Muscle of arm (tissue), 12 donors: ENCODE data around the gene RAB19. TPM values are rescaled to one million over a fixed set of nuclear protein-coding genes. Genes with fewer than 3 reads are reported as not detected.
"Not testable (repeated sequence)": the region's sequence is repeated elsewhere in the genome, so short reads cannot be mapped to it uniquely, and the experiment has no call there.

ENCODE experiments used
- DNase-seq: peaks from one replicate; pipeline ENCODE4 v3.0.0-alpha.2; 2013
- polyA plus RNA-seq, 12 donors: library from polyadenylated mRNA; unstranded; fragments of 120-200 nt; gene quantifications; one replicate each; pipeline ENCODE4 v1.2.1, GENCODE V29; 2013; ENCODE audit not compliant: insufficient read length in 12 of 12

RAB19 gene
- polyA plus RNA-seq, 12 donors = 0.23 TPM; not detected in 11

DNA sequence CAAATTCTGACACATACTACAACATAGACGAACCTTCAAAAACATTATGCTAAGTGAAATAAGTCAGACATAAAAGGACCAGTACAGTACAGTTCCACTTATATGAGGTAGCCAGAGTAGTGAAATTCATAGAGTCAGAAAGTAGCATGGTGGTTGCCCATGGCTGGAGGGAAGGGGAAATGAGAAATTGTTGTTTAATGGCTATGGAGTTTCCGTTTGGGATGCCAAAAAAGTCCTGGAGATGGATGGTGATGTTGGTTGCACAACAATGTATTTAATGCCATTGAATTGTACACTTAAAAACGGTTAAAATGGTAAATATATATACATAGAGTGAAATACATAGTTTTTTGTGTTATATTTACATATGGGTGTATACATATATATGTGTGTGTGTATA is 3.5 kb upstream of the RAB19 start:
- DNase-seq = no peak

DNA sequence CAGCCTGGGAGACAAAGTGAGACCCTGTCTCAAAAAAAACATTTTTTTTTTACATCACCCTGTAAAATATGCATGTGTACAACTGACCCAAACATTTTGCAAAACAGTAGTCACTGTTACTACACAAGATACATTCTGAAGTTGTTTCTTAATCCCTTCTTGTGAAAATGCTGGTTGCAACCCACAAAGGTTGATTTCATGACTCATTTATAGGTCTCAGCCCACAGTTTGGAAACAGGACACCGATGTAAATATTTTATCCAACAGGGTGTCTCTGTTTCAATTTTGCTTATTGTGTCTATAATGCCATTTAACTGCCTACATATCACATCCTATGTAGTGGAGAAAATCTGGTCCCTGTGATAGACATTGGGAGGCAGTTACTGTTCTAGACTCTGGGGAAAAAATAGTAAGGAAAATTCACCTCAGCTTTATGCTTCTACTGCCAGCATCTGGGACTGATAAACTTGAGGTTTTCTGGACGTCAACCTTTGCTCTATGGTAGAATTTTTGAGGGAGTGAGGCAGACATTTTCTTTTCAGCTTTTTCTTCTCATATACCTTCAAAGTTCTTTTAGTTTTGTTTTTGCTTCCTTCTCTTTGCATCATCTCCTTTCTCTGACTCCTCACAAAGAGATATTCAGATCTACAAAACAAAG is 1.6 kb upstream of the RAB19 start:
- DNase-seq = no peak

DNA sequence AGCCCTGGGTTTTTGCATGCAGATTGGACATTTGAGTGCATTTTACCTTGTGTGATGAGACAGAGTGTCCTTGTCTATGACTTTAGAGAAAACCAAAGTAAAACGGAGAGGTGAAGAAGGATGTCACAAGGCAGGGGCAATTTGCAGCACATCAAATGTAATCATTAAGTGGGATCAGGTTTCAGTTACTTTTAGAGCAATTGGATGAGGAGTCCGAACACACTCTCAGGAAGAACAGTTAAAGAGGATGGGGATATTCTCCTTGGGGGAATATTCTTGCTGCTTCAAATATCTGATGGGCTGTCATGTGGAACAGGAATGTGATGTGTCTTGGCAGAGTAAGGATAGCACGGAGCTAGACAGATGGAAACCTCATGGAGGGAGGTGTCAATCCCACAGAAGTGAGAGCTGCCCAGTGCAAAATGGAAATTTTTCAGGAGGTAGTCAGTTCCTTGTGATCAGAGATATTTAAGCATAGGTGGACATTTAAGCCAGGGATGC is 757 bp downstream of the RAB19 start:
- DNase-seq = no peak

DNA sequence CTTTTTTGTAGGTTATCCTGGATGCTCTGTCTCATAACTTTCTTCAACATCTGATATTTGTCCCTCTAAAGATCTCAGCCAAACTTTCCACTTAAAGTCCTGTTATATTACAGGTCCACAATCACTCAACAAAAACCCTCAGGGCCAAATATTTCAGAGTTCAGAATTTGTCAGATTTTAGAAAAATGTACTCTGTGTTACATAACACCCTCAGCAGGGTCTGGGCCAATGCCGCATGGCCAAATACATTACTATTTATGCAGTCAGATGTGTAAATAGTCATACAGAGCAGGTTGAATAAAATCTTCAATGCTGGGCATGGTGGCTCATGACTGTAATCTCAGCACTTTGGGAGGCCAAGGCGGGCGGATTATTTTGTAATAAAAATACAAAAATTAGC is 11.5 kb downstream of the RAB19 start:
- DNase-seq = no peak

DNA sequence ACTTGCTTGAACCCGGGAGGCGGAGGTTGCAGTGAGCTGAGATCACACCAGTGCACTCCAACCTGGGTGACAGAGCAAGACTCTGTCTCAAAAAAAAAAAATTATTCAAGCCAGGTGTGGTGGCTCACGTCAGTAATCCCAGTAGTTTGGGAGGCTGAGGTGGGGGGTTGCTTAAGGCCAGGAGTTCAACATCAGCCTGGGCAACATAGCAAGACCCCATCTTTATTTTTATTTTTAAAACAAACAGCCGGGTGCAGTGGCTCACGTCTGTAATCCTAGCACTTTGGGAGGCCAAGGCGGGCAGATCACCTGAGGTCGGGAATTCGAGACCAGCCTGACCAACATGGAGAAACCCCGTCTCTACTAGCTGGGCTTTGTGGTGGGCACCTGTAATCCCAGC is 12.0 kb downstream of the RAB19 start:
- not testable (repeated sequence) for DNase-seq

DNA sequence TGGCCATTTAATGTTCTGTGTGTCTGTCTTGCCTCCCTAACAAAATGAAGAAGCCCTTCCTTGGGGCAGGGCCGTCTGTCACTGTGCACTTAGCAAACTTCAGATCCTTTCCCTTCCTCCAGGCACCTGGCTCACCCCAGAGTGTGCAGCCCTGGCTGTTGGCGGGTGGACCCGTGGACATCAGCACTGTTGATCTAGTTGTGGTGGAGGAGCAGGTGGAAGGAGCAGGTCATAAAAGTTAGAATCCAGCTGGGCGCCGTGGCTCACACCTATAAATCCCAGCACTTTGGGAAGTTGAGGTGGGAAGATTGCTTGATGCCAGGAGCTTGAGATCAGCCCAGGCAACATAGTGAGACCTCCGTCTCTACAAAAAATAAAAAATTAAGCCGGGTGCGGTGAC is 12.7 kb downstream of the RAB19 start:
- DNase-seq = no peak

DNA sequence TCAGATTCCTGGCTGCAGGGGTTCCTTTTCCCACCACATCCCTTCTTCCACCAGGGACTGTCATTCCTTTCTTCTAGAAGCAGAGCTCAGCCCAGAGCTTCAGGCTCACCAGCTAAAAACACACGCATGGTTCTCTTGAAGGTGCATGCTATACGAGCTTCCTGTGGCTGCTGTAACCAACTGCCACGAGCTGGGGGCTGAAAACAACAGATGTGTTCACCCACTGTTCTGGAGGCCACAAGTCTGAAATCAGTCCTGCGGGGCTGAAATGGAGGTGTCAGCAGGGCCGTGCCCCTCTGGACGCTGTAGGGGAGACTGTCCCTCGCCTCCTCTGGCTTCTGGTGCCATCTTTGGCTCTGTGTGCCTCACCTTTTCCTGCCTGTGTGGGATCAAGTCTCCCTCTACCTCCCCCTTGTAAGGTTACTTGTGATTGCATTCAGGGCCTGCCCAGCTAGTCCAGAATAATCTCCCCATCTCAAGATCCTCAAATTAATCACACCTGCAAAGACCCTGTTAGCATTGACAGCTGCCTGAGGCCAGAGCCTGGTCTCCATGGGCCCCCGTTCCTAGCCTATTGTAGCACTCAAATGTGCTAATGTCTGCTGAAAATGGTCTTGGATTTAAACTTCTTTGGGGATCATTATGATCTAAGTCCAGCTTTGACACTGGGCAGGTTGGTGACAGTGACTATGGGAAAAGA is 13.7 kb downstream of the RAB19 start:
- DNase-seq = no peak

DNA sequence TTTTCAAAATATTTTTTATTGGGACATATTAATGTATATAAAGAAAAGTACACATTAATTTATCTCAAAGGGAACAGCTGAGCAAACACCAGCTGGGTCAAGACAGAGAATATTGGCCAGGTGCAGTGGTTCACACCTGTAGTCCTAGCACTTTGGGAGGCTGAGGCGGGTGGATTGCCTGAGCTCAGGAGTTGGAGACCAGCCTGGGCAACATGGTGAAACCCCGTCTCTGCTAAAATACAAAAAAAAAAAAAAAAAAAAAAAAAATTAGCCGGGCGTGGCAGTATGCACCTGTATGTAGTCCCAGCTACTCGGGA is 14.3 kb downstream of the RAB19 start:
- DNase-seq = not testable (repeated sequence)

DNA sequence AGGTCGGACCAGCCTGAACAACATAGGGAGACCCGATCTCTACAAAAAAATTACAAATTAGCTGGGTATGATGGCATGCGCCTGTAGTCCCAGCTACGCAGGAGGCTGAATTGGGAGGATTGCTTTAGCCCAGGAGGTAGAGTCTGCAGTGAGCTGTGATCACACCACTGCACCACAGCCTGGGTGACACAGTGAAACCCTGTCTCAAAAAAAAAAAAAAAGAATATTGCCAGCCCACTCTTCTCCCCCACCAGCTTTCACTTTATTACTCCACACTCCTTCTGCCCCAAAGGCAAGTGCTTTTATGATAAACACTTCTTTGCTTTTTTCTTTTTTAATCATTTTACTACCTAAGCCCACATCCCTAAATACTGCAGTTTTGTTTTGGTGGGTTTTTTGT is 14.8 kb downstream of the RAB19 start:
- no peak for DNase-seq

DNA sequence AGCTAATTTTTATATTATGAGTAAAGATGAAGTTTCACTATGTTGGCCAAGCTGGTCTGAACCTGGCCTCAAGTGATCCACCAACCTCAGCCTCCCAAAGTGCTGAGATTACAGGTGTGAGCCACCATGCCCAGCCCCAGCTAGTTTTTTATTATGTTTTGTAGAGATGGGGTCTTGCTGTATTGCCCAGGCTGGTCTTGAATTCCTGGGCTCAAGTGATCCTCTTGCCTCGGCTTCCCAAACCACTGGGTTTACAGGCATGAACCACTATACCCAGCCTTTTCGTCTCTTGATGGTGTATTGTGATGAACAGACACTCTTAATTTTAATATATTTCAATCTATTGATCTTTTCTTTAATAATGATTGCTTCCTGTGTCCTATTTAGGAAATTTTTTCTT is 17.7 kb downstream of the RAB19 start:
- no peak for DNase-seq

DNA sequence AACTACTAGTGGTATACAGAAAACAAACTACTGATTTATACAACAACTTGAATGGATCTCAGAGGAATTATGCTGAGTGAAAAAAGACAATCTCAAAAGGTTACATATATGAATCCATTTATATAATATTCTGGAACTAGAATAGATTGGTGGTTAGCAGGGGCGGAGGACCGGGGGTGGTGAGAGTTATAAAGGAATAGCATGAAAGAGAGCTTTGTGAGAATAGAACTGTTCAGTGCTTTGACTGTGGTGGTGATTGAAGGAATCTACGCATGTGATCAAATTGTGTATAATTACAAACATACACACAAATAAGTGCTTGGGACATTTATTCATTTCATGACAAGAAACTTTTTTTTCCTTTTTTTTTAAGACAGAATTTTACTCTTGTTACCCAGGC is 19.6 kb downstream of the RAB19 start:
- DNase-seq = no peak

DNA sequence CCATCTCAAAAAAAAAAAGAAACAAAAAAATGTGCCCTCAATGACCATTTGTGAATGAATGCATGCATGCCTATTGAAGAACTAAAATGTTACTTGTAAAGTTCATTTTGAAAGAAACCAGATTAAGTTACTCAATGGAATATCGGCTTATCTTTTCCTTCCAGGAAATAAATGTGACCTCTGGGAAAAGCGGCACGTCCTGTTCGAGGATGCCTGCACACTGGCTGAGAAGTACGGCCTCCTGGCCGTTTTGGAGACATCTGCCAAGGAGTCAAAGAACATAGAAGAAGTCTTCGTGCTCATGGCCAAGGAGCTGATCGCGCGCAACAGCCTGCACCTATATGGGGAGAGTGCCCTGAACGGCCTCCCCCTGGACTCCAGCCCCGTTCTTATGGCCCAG is 21.9 kb downstream of the RAB19 start:
- no peak for DNase-seq

DNA sequence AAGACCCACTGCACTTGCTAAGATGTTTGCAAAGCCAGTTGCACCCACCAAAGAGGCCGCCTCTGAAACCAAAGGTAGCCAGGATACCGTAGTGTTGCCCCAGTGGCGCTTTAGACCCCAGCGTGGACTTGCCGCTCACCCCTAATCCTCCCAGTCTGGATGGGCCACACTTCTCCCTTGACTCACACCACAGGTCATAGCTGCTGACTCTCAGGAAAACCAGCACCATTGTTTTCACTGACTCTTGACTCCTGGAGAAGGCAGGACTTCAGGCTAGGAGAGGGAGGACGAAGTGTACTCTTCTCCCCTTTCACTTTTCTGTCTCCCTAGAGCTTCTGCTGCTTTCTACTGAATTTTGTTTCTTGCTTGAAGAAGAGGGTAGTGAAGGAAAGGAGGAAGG is 22.3 kb downstream of the RAB19 start:
- no peak for DNase-seq

DNA sequence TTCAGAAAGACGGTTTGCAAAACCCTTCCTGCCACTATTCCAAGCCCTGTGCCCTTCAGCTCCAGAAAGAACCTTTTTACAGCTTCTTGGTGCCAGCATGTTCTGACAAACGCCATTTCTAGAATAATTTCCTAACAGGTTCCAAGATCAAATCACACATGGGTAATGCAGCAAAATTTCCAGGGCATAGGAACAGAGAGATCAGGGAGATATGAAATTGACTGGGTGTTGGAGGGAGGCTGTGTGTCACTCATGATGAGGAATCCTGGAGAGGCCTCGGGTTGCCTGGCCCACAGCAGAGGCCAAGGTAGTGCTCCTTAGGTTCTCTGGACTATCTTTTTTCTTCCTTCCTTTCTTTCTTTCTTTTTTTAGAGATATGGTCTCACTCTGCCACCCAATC is 29.5 kb downstream of the RAB19 start:
- DNase-seq = no peak

DNA sequence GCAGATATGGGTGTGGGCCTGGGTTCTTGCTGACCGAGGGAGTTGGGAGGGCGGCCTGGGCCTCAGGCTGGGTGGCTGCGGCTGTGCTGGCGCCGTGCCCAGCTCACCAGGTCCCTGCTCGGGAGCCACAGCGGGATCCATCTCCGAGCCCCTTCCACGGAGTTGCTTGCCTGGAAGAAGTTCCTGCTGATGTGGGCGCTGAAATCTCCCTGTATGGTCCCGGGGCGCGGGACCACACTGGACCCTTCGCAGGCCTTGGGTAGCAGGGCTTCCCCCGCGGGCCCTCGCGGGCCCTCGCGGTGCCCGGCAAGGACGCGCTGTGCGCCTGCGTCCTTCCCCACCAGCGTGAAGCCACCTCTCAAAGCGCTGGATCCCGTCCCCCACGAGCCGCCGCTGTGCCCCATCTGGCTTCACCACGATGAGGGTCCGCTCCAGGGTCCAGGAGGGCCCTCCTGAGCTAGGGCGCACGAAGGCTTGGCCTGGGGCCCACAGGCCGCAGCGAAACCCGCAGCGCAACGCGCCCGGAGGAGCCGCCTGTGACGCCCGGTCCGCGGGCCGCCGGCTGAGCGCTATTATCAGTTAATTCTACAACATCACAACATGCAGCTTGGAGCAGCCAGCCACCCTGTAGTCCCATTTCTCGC is 31.5 kb downstream of the RAB19 start:
- no peak for DNase-seq

DNA sequence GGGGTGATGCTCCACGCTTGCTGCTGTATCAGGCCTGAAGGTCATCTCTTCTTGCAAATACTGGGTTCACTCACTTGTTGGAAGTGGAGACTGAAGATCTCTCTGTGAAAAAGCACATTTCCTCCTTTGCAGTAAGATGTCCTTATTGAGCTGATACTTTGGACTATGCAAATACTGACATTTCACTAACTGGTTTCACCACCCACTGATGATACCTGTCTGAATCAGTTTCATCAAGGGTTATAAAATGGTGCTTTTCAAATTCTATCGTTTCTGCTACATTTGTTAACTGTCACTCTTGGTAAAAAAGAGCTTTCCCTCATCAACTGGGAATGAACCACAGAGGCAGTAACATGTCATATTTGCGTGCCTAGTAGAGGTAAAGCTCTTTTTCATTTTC is 35.5 kb downstream of the RAB19 start:
- no peak for DNase-seq

DNA sequence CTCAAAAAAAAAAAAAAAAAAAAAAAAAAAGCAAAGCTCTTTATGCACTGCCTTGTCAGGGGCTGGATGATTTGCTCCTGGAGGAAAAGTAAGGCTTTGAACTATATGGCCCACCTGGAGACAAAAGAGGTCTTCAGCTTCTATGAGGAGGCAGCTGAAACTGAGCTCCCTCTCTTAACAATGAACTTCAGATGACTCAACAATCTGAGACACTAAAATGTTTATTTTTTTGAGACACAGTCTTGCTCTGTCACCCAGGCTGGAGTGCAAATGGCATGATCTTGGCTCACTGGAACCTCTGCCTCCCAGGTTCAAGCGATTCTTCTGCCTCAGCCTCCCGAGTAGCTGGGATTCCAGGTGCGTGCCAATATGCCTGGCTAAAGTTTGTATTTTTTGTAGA is 36.7 kb downstream of the RAB19 start:
- DNase-seq = no peak

DNA sequence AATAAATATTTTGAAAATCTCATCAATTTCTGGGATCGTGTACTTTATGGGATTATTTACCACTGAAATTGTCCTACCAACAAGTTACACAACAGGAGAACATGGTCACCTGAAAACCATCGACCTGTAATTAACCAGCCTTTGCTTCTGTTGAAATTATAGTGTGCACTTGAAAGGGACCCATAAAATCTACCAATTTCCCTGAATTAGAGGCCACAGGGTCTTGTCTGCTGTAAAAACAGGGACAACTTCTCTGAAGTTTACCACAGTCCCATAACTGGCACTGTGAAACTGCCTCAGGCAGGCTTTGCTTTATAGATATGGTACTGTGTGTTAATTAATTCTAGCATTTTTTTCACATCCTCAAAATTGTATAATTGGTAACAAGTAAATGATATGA is 37.7 kb downstream of the RAB19 start:
- no peak for DNase-seq

DNA sequence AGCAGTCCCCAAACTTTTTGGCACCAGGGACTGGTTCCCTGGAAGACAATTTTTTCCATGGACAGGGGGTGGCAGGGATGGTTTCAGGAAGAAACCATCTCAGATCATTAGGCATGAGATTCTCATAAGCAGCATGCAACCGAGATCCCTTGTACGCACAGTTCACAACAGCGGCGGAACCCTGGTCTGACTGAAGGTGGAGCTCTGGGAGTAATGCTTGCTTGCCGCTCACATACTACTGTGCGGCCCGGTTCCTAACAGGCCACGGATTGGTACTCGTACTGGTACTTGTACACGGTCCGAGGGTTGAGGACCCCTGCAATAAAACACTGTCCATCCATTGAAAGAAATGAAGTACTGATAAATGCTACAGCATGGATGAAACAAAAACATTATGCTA is 42.6 kb downstream of the RAB19 start:
- DNase-seq = no peak

DNA sequence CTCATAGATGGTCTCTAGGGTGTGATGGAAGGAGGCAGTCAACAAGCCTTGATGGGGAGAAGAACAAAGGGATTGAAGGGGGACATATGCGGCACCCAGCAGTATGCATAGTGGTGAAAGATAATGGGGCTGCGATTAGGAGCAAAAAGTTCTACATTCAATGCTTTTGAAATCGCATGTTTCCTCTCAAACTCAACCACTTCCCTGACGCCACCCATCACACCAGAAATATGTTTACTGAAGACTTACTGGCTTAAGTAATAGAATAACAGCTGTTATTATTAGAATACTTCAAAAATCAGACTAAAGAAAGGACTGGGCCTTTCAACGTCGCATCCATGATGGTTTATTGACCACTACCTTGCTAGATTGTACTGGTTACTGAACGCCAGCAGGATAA is 44.0 kb downstream of the RAB19 start:
- DNase-seq = no peak

DNA sequence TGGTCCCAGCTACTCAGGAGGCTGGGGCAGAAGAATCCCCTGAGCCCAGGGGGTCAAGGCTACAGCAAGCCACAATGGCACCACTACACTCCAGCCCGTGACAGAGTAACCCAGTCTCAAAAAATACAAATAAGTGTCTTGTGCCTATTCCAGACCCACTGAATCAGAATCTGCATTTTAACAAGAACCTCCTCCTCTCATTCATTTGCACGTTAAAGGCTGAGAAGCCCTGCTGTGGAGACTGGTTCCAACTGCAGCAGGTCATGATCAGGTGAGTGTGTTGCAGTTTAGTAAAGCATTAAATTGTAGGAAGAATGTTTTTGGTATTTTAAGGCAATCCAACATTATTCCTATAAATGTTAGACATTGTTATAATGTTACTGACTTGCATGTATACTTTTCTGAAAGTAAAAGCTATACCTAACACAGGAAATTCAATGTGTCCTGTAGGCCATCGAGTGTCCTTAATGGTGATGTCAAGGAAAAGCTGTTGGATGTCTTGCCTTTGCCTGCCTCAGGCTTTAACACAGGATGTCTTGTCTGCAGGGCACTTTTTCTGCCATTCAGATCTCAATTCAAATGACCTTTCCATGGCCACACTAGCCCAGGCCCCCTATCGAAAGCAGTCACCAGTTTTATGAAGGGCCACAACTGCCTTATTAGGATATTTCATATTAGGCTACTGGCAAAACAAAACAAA is 45.1 kb downstream of the RAB19 start:
- no peak for DNase-seq

DNA sequence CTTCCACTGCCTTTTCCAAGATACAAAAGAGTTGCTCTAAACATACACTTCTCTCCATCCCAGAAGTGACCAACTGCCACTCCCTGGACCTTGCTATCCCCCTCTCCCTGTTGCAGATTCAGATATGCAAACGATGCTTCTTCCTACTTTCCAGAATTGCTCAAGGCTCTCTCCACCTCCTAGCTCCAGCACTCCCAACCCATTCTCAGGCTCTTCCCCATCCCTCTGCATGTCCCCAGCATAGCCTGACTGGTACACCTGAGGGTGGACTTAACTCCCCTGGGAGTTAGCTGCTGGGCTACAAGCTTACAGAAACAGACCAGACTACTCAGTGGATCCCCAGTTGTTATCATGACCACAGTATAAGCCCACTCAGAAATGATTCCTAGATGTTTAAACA is 47.9 kb downstream of the RAB19 start:
- DNase-seq = no peak

DNA sequence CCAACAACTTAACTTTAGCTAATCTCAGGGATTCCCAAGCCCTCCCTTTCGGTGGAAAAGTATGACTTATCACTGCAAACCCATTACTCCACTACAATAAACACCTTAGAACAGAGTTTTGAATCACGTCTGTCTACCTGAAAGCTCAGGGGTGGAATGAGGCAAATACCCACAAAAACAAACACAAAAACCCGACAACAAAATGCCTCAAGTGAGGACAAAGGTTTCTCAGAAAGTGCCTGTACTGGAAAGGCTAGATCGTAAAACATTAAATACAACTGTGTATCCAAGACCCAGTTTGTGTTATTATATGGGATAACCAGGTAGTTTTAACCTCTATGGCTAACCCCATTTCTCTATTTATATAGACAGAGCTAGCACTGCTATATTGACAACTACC is 49.4 kb downstream of the RAB19 start:
- DNase-seq = no peak
